Measurements from ENCODE around the gene GREB1L. TPM values are rescaled to one million over a fixed set of nuclear protein-coding genes. Genes with fewer than 3 reads are reported as not detected.

Gene GREB1L
- total and polyA plus RNA-seq, 9 of the 15 experiments (the other 6 are each of a cell fraction or from before 2014, with no cell fraction given): 0.03 TPM; not detected in 8

DNA sequence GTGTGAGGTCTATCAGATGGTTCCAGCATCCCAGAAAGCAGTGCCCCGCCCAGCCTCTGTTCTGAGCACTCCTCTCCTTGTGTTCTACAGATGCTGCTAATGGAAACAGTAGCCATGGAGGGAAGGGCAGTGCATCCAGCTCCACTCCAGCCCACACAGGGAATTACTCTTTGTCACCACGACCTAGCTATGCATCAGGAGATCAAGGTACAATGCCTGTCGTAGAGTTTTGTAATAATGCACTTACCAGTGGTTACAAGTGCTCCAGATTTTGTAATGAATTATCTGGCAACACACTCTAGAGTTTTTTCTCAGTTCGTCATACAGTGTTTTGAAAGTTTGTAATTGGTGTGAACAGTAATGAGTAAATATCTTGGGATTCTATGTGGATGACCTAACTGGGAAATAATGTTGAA lies 197.4 kb downstream of the GREB1L start (continued):
- TF ChIP-seq, protein P1, sequence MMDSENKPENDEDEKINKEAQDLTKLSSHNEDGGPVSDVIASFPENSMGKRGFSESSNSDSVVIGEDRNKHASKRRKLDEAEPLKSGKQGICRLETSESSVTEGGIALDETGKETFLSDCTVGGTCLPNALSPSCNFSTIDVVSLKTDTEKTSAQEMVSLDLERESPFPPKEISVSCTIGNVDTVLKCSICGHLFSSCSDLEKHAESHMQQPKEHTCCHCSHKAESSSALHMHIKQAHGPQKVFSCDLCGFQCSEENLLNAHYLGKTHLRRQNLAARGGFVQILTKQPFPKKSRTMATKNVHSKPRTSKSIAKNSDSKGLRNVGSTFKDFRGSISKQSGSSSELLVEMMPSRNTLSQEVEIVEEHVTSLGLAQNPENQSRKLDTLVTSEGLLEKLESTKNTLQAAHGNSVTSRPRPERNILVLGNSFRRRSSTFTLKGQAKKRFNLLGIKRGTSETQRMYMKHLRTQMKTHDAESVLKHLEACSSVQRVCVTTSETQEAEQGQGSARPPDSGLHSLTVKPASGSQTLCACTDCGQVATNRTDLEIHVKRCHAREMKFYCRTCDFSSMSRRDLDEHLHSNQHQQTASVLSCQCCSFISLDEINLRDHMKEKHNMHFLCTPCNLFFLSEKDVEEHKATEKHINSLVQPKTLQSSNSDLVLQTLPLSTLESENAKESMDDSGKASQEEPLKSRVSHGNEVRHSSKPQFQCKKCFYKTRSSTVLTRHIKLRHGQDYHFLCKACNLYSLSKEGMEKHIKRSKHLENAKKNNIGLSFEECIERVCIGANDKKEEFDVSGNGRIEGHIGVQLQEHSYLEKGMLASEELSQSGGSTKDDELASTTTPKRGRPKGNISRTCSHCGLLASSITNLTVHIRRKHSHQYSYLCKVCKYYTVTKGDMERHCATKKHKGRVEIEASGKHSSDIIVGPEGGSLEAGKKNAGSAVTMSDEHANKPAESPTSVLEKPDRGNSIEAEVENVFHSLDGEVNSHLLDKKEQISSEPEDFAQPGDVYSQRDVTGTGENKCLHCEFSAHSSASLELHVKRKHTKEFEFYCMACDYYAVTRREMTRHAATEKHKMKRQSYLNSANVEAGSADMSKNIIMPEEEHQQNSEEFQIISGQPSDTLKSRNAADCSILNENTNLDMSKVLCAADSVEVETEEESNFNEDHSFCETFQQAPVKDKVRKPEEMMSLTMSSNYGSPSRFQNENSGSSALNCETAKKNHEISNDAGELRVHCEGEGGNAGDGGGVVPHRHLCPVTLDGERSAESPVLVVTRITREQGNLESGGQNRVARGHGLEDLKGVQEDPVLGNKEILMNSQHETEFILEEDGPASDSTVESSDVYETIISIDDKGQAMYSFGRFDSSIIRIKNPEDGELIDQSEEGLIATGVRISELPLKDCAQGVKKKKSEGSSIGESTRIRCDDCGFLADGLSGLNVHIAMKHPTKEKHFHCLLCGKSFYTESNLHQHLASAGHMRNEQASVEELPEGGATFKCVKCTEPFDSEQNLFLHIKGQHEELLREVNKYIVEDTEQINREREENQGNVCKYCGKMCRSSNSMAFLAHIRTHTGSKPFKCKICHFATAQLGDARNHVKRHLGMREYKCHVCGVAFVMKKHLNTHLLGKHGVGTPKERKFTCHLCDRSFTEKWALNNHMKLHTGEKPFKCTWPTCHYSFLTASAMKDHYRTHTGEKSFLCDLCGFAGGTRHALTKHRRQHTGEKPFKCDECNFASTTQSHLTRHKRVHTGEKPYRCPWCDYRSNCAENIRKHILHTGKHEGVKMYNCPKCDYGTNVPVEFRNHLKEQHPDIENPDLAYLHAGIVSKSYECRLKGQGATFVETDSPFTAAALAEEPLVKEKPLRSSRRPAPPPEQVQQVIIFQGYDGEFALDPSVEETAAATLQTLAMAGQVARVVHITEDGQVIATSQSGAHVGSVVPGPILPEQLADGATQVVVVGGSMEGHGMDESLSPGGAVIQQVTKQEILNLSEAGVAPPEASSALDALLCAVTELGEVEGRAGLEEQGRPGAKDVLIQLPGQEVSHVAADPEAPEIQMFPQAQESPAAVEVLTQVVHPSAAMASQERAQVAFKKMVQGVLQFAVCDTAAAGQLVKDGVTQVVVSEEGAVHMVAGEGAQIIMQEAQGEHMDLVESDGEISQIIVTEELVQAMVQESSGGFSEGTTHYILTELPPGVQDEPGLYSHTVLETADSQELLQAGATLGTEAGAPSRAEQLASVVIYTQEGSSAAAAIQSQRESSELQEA (IDR thresholded peaks at IDR 0.05; ENCODE audit: low read depth): no peak
- TF ChIP-seq TCF7 (IDR thresholded peaks at IDR 0.05; ENCODE audit: borderline replicate concordance) (no peak), POLR3G (IDR thresholded peaks at IDR 0.05; ENCODE audit: extremely low read depth, insufficient read length, insufficient replicate concordance) (no peak)
